LNCaP clone FGC (cell line): ENCODE results near the gene AHCTF1.
"Not testable (repeated sequence)": the region's sequence is repeated elsewhere in the genome, so short reads cannot be mapped to it uniquely, and the experiment has no call there.

Experiments
- DNase-seq: peaks from one replicate; pipeline ENCODE4 v3.0.0-alpha.2; 2011; ENCODE audit warnings: low read depth
- H3K4me3 ChIP-seq: 2 replicates; pipeline ENCODE4 v1.5.1; 2011; ENCODE audit warnings: mild to moderate bottlenecking, low read depth, low read length, control low read depth
- TF ChIP-seq, protein P1 (sequence below): IDR thresholded peaks from 2 replicates; pipeline ENCODE4 v1.5.1; 2012; ENCODE audit warnings: mild to moderate bottlenecking; ENCODE audit not compliant: control insufficient read depth, insufficient read depth; ENCODE audit errors: extremely low read depth

The AHCTF1 gene

DNA sequence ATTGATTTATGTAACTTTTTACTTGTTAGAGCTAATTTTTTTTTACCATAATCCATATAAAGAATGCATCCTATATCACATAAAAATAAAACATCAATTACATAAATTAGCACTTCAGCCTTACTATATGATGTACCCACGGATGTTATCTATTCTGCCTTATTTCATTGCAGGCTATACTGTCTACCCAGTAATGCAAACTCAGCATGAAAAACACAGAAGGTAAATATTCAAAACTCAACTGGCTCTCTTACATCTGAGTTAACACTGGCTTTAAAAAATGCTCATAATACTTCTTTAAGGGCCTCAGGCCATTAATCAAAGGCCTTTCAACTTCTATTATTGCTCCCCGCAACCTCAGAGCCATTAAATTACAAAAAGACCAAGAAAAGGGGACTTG, 65.8 kb downstream of the AHCTF1 start:
- TF ChIP-seq, protein P1, sequence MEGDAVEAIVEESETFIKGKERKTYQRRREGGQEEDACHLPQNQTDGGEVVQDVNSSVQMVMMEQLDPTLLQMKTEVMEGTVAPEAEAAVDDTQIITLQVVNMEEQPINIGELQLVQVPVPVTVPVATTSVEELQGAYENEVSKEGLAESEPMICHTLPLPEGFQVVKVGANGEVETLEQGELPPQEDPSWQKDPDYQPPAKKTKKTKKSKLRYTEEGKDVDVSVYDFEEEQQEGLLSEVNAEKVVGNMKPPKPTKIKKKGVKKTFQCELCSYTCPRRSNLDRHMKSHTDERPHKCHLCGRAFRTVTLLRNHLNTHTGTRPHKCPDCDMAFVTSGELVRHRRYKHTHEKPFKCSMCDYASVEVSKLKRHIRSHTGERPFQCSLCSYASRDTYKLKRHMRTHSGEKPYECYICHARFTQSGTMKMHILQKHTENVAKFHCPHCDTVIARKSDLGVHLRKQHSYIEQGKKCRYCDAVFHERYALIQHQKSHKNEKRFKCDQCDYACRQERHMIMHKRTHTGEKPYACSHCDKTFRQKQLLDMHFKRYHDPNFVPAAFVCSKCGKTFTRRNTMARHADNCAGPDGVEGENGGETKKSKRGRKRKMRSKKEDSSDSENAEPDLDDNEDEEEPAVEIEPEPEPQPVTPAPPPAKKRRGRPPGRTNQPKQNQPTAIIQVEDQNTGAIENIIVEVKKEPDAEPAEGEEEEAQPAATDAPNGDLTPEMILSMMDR, result no peak
- H3K4me3 ChIP-seq, result no peak overlapping the region
- DNase-seq, result no peak

DNA sequence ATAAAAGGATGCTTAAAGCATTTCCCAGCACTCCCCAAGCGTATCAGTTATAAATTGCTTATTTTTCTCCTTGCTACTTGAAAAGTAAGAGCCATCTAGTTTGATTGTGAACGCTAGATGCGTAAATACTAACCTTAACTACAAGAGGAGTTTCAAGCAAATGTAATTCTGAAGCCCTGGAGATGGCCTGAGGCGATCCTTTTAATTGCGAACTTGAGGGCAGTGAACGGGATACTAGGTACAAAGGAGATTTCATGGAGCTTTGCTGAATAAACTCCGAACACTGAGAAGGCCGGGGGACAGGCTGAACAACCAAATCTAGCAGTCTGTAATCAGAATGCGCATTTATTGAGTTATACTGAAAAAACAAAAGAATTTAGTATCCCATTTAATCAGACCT, 68.0 kb downstream of the AHCTF1 start:
- DNase-seq, H3K4me3 ChIP-seq: not testable (repeated sequence)

DNA sequence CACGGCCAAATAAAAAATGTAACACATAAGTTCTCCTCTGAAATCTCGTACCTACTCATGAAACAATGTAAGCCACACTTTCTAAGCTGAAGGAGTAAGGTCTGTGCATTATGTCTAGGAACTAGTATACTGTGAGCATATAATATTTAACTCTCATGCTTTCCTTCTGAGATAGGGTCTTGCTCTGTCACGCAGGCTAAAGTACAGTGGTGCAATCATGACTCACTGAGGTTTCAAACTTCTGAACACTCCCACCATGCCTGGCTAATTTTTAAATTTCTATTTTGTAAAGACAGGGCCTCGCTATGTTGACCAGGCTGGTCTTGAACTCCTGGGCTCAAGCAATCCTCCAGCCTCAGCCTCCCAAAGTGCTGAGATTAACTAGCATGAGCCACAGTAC, 71.3 kb downstream of the AHCTF1 start:
- no peak for DNase-seq
- TF ChIP-seq, protein P1, result no peak
- H3K4me3 ChIP-seq, result no peak overlapping the region

DNA sequence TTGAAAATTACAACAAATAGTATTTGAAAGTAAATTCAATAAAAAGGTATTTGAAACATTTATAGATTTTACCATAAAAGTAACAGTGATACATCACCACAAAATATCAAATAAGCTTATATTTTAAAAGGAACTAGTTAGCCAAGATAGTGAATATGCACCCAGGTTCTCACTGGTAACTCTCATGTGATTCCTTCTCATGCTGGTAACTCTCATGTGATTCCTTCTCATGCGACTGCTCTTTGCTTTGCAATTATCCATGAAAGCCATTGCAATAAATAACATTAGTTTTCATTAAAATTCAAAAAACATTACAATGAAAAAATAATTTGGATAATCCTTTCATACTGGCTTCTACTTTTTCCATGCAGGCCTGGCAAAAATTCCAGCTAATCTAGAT, 75.4 kb downstream of the AHCTF1 start:
- DNase-seq, result no peak
- TF ChIP-seq, protein P1, result no peak
- no peak overlapping the region for H3K4me3 ChIP-seq

DNA sequence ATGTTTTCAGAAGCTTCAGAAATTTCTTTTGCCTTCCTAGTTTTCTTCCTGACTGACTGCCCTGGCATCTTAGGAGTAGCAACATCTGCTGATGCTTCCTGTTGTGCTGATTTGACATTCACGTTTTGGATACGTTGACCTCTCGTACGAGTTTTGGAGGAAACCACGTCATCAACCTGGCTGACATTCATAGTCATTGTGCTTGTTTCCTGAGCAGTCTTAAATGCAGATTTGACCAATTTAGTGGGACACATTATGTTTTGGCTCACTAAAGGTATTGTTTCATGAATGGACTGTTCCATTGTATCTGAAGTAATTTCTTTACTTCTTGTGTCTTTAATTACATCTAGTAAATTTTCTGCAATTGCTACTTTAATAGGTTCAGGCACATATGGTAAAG, 81.1 kb downstream of the AHCTF1 start:
- not testable (repeated sequence) for DNase-seq, H3K4me3 ChIP-seq

DNA sequence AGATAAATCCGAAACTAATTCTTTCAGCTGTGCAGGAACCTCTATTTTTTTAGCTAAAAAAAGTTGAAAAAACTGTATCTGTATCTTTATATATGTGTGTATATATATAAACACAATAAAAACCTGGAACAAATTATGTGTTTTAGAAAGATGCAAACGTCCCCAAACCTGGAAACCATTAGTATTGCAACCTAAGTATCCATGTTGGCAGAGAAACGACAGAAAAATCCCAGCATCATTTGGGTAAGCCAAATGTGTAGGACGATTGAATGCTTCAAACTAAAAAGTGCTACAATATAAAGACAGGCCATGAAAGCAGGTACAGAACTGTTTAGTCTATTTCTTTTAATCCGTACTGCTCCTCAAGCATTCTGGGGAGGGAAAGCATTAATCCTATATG, 87.9 kb downstream of the AHCTF1 start:
- TF ChIP-seq, protein P1, result no peak

DNA sequence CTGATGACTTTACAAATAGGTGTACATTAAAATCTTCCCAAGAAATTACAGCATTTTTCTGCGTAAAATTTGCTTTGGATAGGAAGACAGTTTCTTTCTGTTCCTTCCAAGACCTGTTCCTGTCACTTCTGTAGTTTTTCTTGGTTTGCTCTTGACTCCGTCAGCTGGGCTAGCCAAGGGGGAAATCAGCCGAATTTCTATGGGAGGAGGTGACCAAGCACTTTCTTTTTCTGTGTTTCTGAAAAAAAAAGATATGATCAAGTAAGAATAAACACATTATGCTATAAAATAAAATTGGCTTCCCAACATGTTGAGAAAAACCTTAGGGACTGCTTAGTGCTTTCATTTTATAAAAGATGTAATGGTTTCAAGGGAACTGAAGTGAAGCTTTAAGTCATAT, 91.0 kb downstream of the AHCTF1 start:
- H3K4me3 ChIP-seq, DNase-seq: not testable (repeated sequence)

More for the DNA sequence above, 87.9 kb downstream of the AHCTF1 start:
- H3K4me3 ChIP-seq, result no peak overlapping the region
- DNase-seq, result no peak

DNA sequence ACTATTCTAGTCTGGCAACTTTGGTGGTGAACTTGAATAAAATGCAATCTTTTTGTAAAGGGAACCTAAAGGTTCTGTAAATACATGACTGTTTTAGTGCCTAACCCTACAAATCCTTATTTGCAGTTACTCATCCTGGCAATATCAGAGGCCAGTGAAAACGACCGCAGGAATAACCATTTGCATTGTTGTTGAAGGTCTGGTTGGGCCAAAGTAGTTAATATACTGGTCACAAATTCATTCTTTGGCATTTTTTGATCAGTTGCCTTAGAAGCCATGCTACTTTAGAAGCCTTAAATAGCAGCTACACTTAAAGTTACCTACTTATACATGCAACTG, 93.7 kb downstream of the AHCTF1 start:
- no peak for DNase-seq
- H3K4me3 ChIP-seq, result no peak overlapping the region
- TF ChIP-seq, protein P1, result no peak

DNA sequence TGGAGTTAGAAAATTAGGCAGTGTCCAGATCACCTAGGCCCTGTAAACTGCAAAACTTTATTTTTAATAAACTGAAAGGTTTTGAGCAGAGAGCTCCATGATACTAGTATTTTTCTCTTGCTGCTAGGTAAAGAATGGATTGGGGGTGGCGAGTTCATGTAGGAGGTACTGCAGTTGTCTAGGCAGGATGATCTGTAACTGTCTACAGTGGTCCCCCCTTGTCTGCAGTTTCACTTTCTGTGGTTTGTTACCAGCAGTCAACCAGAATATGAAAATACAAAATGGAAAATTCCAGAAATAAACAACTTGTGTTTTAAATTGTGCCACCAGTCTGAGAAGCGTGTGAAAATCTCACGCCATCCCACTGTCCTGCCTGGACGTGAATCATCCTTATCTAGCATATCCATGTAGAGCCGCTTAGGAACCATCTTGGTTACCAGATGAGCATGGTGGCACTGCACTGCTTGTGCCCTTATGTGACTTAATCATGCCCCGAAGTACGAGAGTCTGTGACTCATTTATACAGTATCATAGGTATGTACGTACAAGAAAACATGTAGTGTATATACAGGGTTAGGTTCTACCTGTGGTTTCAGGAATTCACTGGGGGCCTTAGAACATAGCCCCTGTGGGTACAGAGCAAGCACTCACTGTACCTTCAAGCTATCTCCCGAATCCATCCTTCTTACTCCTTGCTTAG, 94.2 kb downstream of the AHCTF1 start:
- TF ChIP-seq, protein P1, result no peak
- no peak for DNase-seq
- no peak overlapping the region for H3K4me3 ChIP-seq
